Measurements from ENCODE around the gene AQP6. TPM values are rescaled to one million over a fixed set of nuclear protein-coding genes. Genes with fewer than 3 reads are reported as not detected.

Gene AQP6
- total and polyA plus RNA-seq, 2 donors from 2014 or later, result 12.0 to 74.1 TPM

DNA sequence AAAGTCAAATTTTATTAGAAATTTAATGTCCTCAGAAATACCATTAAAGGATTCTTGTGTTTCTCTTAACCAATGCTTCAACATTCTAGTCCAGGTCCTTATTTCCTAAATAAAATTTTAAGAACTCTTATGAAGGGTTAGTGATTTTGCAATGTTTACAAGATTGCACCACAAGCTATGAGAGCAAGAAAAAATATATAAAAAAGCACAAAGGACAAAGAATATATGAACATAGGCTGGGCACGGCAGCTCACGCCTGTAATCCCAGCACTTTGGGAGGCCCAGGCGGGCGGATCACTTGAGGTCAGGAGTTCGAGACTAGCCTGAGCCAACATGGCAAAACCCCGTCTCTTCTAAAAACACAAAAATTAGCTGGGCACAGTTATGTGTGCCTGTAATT lies 44.9 kb downstream of the AQP6 start:
- intact Hi-C loops (cut with DNase I), result no loop called here
- H3K4me1 ChIP-seq (ENCODE audit: control insufficient read depth in 2 of 3, insufficient read depth in 2 of 3, low read depth in 1 of 3, low read length in 3 of 3), result peaks cover 0 to 8% (median 3%) of the 10 kb centered on the region in 3 donors
- no peak overlapping the region for H3K9ac ChIP-seq (ENCODE audit: low read length in 3 of 3)
- H3K4me3 ChIP-seq (ENCODE audit: low read length in 3 of 3), result no peak overlapping the region
- TF ChIP-seq, protein P1, sequence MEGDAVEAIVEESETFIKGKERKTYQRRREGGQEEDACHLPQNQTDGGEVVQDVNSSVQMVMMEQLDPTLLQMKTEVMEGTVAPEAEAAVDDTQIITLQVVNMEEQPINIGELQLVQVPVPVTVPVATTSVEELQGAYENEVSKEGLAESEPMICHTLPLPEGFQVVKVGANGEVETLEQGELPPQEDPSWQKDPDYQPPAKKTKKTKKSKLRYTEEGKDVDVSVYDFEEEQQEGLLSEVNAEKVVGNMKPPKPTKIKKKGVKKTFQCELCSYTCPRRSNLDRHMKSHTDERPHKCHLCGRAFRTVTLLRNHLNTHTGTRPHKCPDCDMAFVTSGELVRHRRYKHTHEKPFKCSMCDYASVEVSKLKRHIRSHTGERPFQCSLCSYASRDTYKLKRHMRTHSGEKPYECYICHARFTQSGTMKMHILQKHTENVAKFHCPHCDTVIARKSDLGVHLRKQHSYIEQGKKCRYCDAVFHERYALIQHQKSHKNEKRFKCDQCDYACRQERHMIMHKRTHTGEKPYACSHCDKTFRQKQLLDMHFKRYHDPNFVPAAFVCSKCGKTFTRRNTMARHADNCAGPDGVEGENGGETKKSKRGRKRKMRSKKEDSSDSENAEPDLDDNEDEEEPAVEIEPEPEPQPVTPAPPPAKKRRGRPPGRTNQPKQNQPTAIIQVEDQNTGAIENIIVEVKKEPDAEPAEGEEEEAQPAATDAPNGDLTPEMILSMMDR (IDR thresholded peaks at IDR 0.05; ENCODE audit: borderline replicate concordance, extremely low read depth, insufficient read depth), result no peak
- no peak for DNase-seq
- no peak overlapping the region for H3K27ac ChIP-seq (ENCODE audit: low read depth in 2 of 2, low read length in 2 of 2)
- no peak for FAIRE-seq
- H3K9me3 ChIP-seq (ENCODE audit: control insufficient read depth in 2 of 3, insufficient read depth in 1 of 3, low read length in 3 of 3), result no peaks in the 10 kb centered on the region
- no peaks in the 10 kb centered on the region for H3K27me3 ChIP-seq (ENCODE audit: control insufficient read depth, insufficient read depth, low read length)
- H3K36me3 ChIP-seq (ENCODE audit: control insufficient read depth in 2 of 3, insufficient read depth in 3 of 3, low read length in 3 of 3), result no peaks in the 10 kb centered on the region

- H3K27ac ChIP-seq (ENCODE audit: low read depth in 2 of 2, low read length in 2 of 2), result no peak overlapping the region
- H3K36me3 ChIP-seq (ENCODE audit: control insufficient read depth in 2 of 3, insufficient read depth in 3 of 3, low read length in 3 of 3), result no peaks in the 10 kb centered on the region
- intact Hi-C loops (cut with DNase I), result no loop called here
- no peak overlapping the region for H3K4me3 ChIP-seq (ENCODE audit: low read length in 3 of 3)
- TF ChIP-seq, protein P1 (IDR thresholded peaks at IDR 0.05; ENCODE audit: borderline replicate concordance, extremely low read depth, insufficient read depth), result no peak
- peaks cover 0 to 8% (median 3%) of the 10 kb centered on the region in 3 donors for H3K4me1 ChIP-seq (ENCODE audit: control insufficient read depth in 2 of 3, insufficient read depth in 2 of 3, low read depth in 1 of 3, low read length in 3 of 3)
- FAIRE-seq (no peak), DNase-seq (no peak)
- no peaks in the 10 kb centered on the region for H3K27me3 ChIP-seq (ENCODE audit: control insufficient read depth, insufficient read depth, low read length)
- H3K9me3 ChIP-seq (ENCODE audit: control insufficient read depth in 2 of 3, insufficient read depth in 1 of 3, low read length in 3 of 3), result no peaks in the 10 kb centered on the region
- no peak overlapping the region for H3K9ac ChIP-seq (ENCODE audit: low read length in 3 of 3)
Measured at GRCh38 chr12:50018154-50018553, 45.4 kb downstream of the AQP6 start.

DNA sequence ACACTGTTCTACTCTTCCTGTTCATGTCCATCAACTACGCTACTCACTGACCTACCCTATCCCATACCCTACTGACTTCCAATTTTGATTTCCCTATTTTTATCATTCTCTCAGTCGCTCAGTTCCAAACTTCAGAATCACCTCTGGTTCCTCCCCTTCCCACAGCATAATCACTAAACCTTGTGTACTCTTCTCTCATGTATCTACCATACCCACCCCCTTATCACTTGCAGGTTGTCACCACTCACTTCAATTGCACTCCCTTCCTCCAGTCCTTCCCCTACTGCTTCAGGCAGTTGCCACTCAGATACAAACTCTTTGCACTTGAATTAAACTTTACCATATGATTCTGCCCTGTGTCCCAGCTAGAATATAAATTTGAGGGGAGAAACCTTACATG lies 46.2 kb downstream of the AQP6 start:
- H3K4me1 ChIP-seq (ENCODE audit: control insufficient read depth in 2 of 3, insufficient read depth in 2 of 3, low read depth in 1 of 3, low read length in 3 of 3), result peaks cover 0 to 8% (median 3%) of the 10 kb centered on the region in 3 donors
- H3K4me3 ChIP-seq (ENCODE audit: low read length in 3 of 3), result no peak overlapping the region
- no peak for FAIRE-seq
- no peaks in the 10 kb centered on the region for H3K36me3 ChIP-seq (ENCODE audit: control insufficient read depth in 2 of 3, insufficient read depth in 3 of 3, low read length in 3 of 3)
- no peak overlapping the region for H3K9ac ChIP-seq (ENCODE audit: low read length in 3 of 3)
- H3K27me3 ChIP-seq (ENCODE audit: control insufficient read depth, insufficient read depth, low read length), result no peaks in the 10 kb centered on the region
- TF ChIP-seq, protein P1 (IDR thresholded peaks at IDR 0.05; ENCODE audit: borderline replicate concordance, extremely low read depth, insufficient read depth), result no peak
- no peak for DNase-seq
- intact Hi-C loops (cut with DNase I), result no loop called here
- no peaks in the 10 kb centered on the region for H3K9me3 ChIP-seq (ENCODE audit: control insufficient read depth in 2 of 3, insufficient read depth in 1 of 3, low read length in 3 of 3)
- H3K27ac ChIP-seq (ENCODE audit: low read depth in 2 of 2, low read length in 2 of 2), result no peak overlapping the region

DNA sequence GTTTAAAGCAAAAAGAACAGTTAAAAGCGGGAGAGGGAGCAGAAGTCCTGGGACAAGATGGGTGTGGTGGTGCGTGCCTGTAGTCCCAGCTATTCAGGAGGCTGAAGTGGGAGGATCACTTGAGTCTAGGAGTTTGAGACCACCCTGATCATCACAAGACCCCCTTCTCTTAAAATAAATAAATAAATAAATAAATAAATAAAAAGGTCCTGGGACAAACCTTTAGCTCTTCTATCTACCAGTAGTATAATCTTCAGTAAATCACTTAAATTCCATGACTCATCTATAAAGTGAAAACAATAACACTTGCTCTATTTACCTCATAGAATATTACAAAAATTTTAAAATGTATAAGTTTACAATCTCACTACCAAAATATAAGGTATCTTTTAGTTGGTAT lies 46.8 kb downstream of the AQP6 start:
- TF ChIP-seq, protein P1 (IDR thresholded peaks at IDR 0.05; ENCODE audit: borderline replicate concordance, extremely low read depth, insufficient read depth), result no peak
- Histone ChIP-seq H3K27me3 (ENCODE audit: control insufficient read depth, insufficient read depth, low read length) (no peaks in the 10 kb centered on the region), H3K4me1 (ENCODE audit: control insufficient read depth in 2 of 3, insufficient read depth in 2 of 3, low read depth in 1 of 3, low read length in 3 of 3) (peaks cover 0 to 8% (median 3%) of the 10 kb centered on the region in 3 donors), H3K9me3 (ENCODE audit: control insufficient read depth in 2 of 3, insufficient read depth in 1 of 3, low read length in 3 of 3) (no peaks in the 10 kb centered on the region), H3K36me3 (ENCODE audit: control insufficient read depth in 2 of 3, insufficient read depth in 3 of 3, low read length in 3 of 3) (no peaks in the 10 kb centered on the region), H3K4me3 (ENCODE audit: low read length in 3 of 3) (no peak overlapping the region), H3K27ac (ENCODE audit: low read depth in 2 of 2, low read length in 2 of 2) (no peak overlapping the region), H3K9ac (ENCODE audit: low read length in 3 of 3) (no peak overlapping the region)
- intact Hi-C loops (cut with DNase I), result no loop called here
- FAIRE-seq (no peak), DNase-seq (no peak)

Data from kidney (tissue), 14 donors.